ENCODE results near the gene PCCA.
"Not testable (repeated sequence)": the region's sequence is repeated elsewhere in the genome, so short reads cannot be mapped to it uniquely, and the experiment has no call there.

The PCCA gene

DNA sequence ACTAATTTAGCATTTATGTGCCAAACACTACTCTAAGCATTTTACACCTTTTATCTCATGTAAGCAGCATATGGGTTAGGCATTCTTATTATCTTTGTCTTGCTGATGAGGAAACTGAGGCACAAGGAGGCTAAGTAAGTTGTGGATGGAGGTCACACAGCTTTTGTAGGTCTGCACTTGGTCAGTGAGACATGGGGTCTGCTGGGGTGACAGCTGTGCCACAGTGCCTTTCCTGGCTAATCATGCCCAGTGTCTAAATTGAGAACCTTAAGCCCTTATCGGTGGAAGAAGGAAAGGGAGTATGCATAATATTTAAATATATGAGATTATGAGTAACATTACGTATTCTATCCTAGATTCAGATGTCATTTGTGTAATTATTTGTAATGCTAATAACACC, 273.5 kb downstream of the PCCA start:
- Mint-ChIP-seq H3K9me3 (no peaks in the 10 kb centered on the region), H3K4me3 (no peak overlapping the region), H3K27ac (no peak overlapping the region), H3K4me1 (peaks cover 2% of the 10 kb centered on the region), H3K36me3 (ENCODE audit: low read depth) (no peaks in the 10 kb centered on the region), H3K27me3 (no peaks in the 10 kb centered on the region)
- no peak for DNase-seq
- no peak for ATAC-seq

GRCh38 chr13:100362781-100363180, 273.9 kb downstream of the PCCA start:
- Mint-ChIP-seq H3K4me1 (peaks cover 2% of the 10 kb centered on the region), H3K27me3 (no peaks in the 10 kb centered on the region), H3K9me3 (no peaks in the 10 kb centered on the region), H3K27ac (no peak overlapping the region), H3K4me3 (no peak overlapping the region), H3K36me3 (ENCODE audit: low read depth) (no peaks in the 10 kb centered on the region)
- DNase-seq (no peak), ATAC-seq (no peak)

DNA sequence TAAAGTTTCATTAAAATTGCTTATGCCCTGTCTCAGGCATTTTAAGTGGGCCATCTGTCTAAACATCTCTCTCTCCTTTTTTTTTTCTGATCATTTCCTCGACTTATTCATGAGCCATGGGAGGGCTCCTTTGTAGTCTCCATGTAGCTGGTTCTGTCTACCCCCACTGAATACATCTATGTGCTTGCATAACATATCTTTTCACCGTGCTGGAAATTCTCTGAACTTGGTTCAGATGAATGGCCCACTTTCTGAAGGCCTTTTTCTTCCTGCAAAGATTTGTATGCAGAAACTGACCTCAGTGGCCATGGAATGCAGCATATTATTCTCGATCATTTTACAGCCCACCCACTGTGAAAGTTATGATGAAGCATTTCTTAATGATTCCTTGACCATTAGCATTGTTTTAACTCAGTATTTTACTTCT, 274.4 kb downstream of the PCCA start:
- no peak for DNase-seq
- Mint-ChIP-seq H3K4me3 (no peak overlapping the region), H3K4me1 (peaks cover 2% of the 10 kb centered on the region), H3K36me3 (ENCODE audit: low read depth) (no peaks in the 10 kb centered on the region), H3K27me3 (no peaks in the 10 kb centered on the region), H3K9me3 (no peaks in the 10 kb centered on the region), H3K27ac (no peak overlapping the region)
- no peak for ATAC-seq

DNA sequence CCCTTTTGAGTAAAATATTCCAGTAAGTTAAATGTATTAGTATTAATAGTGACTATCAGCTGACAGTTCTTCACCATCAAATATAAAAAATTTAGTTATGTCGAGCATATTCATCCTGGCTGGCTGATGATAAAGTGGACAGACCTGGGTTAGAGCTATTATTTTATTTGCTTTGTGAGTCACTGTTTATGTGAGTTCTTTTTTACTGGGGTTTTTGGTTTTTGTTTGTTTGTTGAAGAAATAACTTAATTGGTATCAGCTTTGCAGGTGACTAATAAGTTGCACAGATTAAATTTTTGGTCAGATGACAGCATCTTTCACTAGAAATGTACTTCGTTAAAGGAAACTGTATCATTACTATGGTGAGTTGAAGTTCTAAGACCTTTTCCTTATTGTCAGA, 275.0 kb downstream of the PCCA start:
- Mint-ChIP-seq H3K27me3 (no peaks in the 10 kb centered on the region), H3K27ac (no peak overlapping the region), H3K4me1 (peaks cover 2% of the 10 kb centered on the region), H3K9me3 (no peaks in the 10 kb centered on the region), H3K4me3 (no peak overlapping the region), H3K36me3 (ENCODE audit: low read depth) (peaks cover 5% of the 10 kb centered on the region)
- DNase-seq (no peak), ATAC-seq (no peak)

DNA sequence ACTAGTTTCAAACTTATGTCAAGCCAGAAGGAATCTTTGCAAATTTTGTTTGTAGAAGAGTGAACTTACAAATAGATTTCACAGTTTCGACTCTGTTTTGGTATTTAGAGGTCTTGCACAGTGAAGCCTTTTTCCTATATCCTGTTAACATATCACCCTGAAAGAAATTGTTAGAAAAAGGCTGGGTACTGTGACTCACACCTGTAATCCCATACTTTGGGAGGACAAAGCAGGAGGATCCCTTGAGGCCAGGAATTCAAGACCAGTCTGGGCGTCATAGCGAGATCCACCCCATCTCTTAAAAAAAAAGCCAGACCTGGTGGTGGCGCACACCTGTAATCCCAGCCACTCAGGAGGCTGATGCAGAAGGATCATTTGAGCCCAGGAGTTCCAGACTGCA, 275.7 kb downstream of the PCCA start:
- Mint-ChIP-seq H3K27me3 (no peaks in the 10 kb centered on the region), H3K9me3 (no peaks in the 10 kb centered on the region), H3K4me1 (peaks cover 5% of the 10 kb centered on the region), H3K36me3 (ENCODE audit: low read depth) (peaks cover 10% of the 10 kb centered on the region), H3K27ac (no peak overlapping the region), H3K4me3 (no peak overlapping the region)
- DNase-seq (no peak), ATAC-seq (no peak)

- Mint-ChIP-seq H3K27ac (no peak overlapping the region), H3K36me3 (ENCODE audit: low read depth) (peaks cover 14% of the 10 kb centered on the region), H3K4me1 (peaks cover 6% of the 10 kb centered on the region), H3K9me3 (no peaks in the 10 kb centered on the region), H3K27me3 (no peaks in the 10 kb centered on the region), H3K4me3 (no peak overlapping the region)
- ATAC-seq = no peak
- DNase-seq = no peak
Measured at GRCh38 chr13:100365680-100366079, 276.8 kb downstream of the PCCA start.

- Mint-ChIP-seq H3K9me3 (peaks cover 36% of the 10 kb centered on the region), H3K27me3 (no peaks in the 10 kb centered on the region)
- no peak for ATAC-seq
Measured at GRCh38 chr13:100378533-100378932, 289.6 kb downstream of the PCCA start.

GRCh38 chr13:100381595-100382224, 292.8 kb downstream of the PCCA start:
- Mint-ChIP-seq H3K4me1 (peaks cover 10% of the 10 kb centered on the region), H3K27ac (no peak overlapping the region), H3K27me3 (no peaks in the 10 kb centered on the region), H3K9me3 (peaks cover 24% of the 10 kb centered on the region), H3K36me3 (ENCODE audit: low read depth) (peaks cover 23% of the 10 kb centered on the region), H3K4me3 (no peak overlapping the region)
- ATAC-seq (no peak), DNase-seq (no peak)

More at GRCh38 chr13:100378533-100378932, 289.6 kb downstream of the PCCA start:
- no peak for DNase-seq
- H3K36me3 Mint-ChIP-seq (ENCODE audit: low read depth) = peaks cover 36% of the 10 kb centered on the region
- H3K4me3 Mint-ChIP-seq = no peak overlapping the region
- H3K4me1 Mint-ChIP-seq = peaks cover 10% of the 10 kb centered on the region
- no peak overlapping the region for H3K27ac Mint-ChIP-seq

DNA sequence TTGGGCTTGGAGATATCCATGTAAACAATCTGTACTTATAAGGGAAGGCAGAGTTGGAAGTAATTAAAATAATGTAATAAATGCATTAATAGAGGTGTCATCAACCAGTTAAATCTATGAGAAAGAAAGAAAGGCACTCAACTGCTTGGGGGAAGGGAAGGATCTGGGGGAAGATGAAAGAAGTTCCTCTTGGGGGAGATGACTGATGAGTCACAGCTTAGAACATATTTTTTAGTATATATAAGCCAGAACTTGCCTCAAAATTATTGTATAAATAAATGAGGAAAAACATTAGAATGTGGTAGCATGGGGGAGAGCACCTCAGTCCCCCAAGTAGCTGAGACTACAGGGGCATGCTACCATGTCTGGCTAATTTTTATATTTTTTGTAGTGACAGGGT, 293.9 kb downstream of the PCCA start:
- peaks cover 17% of the 10 kb centered on the region for H3K9me3 Mint-ChIP-seq
- H3K27ac Mint-ChIP-seq = no peak overlapping the region
- ATAC-seq (no peak), DNase-seq (no peak)
- no peak overlapping the region for H3K4me3 Mint-ChIP-seq
- H3K4me1 Mint-ChIP-seq = peaks cover 9% of the 10 kb centered on the region
- H3K36me3 Mint-ChIP-seq (ENCODE audit: low read depth) = peaks cover 19% of the 10 kb centered on the region
- H3K27me3 Mint-ChIP-seq = no peaks in the 10 kb centered on the region

DNA sequence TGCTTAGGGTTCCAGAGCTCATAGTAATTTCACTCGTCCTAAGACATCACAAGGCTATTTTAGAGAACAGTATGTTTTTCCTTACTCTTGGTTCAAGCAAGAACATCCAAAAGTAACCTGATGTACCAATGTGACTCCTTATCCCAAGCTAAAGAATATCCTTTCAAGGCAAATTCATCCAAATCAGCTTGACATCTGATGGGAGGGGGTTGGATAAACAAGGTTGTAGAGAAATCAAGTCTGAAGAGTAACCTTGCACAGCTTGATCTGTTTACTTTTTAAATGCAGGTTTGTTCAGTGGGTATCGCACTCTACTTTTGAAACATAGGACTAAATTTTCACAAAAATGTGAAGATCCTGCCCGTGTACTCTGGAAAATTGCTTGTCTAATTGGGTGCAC, 298.5 kb downstream of the PCCA start:
- Mint-ChIP-seq H3K27ac (no peak overlapping the region), H3K9me3 (no peaks in the 10 kb centered on the region), H3K4me1 (peaks cover 11% of the 10 kb centered on the region), H3K4me3 (no peak overlapping the region), H3K27me3 (no peaks in the 10 kb centered on the region), H3K36me3 (ENCODE audit: low read depth) (peaks cover 5% of the 10 kb centered on the region)
- no peak for DNase-seq
- ATAC-seq = no peak

DNA sequence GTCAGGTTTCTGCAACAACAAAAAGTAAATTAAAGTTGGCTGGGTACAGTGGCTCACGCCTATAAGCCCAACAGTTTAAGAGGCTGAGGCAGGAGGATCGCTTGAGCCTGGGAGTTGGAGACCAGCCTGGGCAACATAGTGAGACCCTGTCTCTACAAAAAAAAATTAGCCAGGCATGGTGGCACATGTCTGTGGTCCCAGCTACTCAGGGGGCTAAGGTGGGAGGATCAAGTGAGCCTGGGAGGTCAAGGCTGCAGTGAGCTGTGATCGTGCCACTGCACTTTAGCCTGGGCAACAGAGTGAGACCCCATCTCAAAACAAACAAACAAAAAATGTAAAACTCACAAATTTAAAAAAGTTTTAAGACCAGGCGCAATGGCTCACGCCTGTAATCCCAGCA, 299.3 kb downstream of the PCCA start:
- not testable (repeated sequence) for H3K36me3 Mint-ChIP-seq (ENCODE audit: low read depth); H3K27me3 Mint-ChIP-seq; ATAC-seq; H3K27ac Mint-ChIP-seq; H3K4me3 Mint-ChIP-seq; DNase-seq; H3K9me3 Mint-ChIP-seq
- H3K4me1 Mint-ChIP-seq = peaks cover 14% of the 10 kb centered on the region

- no peak for DNase-seq
- no peaks in the 10 kb centered on the region for H3K27me3 Mint-ChIP-seq
- H3K36me3 Mint-ChIP-seq (ENCODE audit: low read depth) = peaks cover 5% of the 10 kb centered on the region
- peaks cover 20% of the 10 kb centered on the region for H3K4me1 Mint-ChIP-seq
- H3K9me3 Mint-ChIP-seq = no peaks in the 10 kb centered on the region
- ATAC-seq = no peak
- no peak overlapping the region for H3K27ac Mint-ChIP-seq
- H3K4me3 Mint-ChIP-seq = no peak overlapping the region
Measured at GRCh38 chr13:100388923-100389322, 300.0 kb downstream of the PCCA start.

GRCh38 chr13:100389617-100390016, 300.7 kb downstream of the PCCA start:
- Mint-ChIP-seq H3K4me1 (peaks cover 26% of the 10 kb centered on the region), H3K27me3 (no peaks in the 10 kb centered on the region), H3K27ac (no peak overlapping the region), H3K9me3 (no peaks in the 10 kb centered on the region), H3K36me3 (ENCODE audit: low read depth) (peaks cover 5% of the 10 kb centered on the region), H3K4me3 (no peak overlapping the region)
- DNase-seq (no peak), ATAC-seq (no peak)

- no peak overlapping the region for H3K4me3 Mint-ChIP-seq
- ATAC-seq = peak; percentile 99
Measured at GRCh38 chr13:100392709-100393630, 304.1 kb downstream of the PCCA start.

GRCh38 chr13:100394005-100394695, 305.3 kb downstream of the PCCA start:
- Mint-ChIP-seq H3K4me3 (no peak overlapping the region), H3K27ac (no peak overlapping the region), H3K27me3 (no peaks in the 10 kb centered on the region), H3K36me3 (ENCODE audit: low read depth) (no peaks in the 10 kb centered on the region), H3K4me1 (peaks cover 30% of the 10 kb centered on the region), H3K9me3 (no peaks in the 10 kb centered on the region)
- ATAC-seq = peak; percentile 47
- DNase-seq = no peak

More at GRCh38 chr13:100392709-100393630, 304.1 kb downstream of the PCCA start:
- Mint-ChIP-seq H3K36me3 (ENCODE audit: low read depth) (no peaks in the 10 kb centered on the region), H3K9me3 (no peaks in the 10 kb centered on the region), H3K27ac (no peak overlapping the region), H3K4me1 (peaks cover 30% of the 10 kb centered on the region), H3K27me3 (no peaks in the 10 kb centered on the region)
- peak; percentile 66 for DNase-seq
